GM19463 (cell line): Measurements from ENCODE around the gene KCNMA1.

Experiments
- ATAC-seq: cut with Tn5 transposase; IDR thresholded peaks from one replicate; pipeline ENCODE4 v1.9.1; 2021; ENCODE audit warnings: mild to moderate bottlenecking, moderate library complexity; ENCODE audit not compliant: unreplicated experiment

The KCNMA1 gene

DNA sequence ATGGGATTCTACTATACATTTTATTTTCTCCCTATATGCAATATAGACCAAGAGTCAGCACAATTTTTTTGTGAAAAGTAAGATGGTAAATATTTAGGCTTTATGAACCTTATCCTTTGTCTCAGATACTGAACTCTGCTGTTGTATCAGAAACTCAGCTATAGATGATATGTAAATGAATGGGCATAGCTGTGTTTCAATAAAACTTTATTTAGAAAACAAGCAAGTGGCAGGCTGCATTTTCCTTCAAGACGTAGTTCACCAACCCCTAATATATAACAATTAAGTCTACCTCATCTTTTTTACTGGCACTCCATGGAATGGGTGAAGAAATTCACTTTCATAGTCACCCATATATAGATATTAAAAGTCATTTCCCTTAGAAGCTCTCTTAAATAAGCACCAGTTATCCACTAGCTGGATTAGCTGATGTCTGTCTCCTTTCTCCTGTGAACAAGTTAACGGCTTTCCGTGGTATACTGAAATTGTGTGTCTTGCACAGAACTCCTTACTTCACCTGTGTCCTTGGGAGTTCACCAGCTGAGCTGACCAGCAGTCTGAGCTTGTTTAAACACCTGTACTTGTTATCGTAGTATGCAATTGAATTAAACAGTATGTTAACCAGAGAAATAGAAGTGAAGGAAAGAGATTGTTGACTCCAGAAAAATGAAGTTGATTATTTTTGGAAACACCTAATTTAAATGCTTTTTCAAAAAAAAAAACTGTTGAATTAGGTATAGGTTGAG lies 770.6 kb downstream of the KCNMA1 start:
- ATAC-seq, result no peak

DNA sequence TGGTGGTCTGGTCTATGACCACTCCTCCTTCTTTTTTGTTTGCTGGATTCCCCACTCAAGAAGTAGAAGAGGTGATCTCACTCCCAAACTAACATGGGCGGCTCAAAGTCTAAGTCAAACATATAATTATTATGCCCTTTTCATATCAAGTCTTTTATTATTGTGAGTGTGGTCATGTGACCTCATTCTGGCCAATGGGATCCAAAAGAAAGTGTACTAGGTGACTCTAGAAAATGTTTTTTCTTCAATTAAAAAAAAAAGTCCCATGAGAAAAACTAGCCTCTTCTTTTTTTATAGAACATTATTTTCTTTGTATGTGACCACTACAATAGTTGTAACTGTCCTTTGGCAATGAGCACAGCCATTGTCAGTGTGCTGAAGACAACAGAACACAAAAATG lies 772.7 kb downstream of the KCNMA1 start:
- no peak for ATAC-seq

DNA sequence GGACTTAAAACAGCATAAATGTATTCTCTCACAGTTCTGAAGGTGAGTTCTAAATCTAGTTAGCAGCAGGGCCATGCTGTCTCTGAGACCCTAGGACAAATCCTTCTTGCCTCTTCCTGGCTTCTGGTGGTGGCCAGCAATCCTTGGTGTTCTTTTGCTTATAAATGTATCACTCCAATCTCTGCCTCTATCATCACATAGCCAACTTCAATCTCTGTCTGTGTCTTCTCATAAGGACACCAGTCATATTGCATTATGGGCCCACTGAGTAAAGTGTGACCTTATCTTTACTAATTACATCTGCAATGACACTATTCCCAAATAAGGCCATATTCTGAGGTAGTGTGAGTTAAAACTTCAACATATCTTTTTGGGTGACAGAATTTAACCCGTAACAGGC lies 778.9 kb downstream of the KCNMA1 start:
- no peak for ATAC-seq

DNA sequence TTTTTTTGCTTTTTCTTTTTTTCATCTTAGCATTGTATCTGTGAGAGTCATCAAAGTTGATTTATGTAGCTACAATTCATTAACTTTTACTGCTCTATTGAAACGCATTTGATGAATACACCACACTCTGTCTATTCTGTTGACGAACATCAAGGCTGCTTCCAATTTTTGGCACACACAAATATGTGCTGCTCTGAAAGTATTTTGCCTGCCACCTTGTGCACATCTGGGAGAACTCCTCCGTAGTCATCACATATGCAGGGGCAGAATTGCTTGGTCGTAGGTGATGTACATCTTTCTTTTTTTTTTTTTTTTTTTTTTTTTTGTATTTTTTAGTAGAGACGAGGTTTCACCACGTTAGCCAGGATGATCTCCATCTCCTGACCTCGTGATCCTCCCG lies 796.8 kb downstream of the KCNMA1 start:
- no peak for ATAC-seq

DNA sequence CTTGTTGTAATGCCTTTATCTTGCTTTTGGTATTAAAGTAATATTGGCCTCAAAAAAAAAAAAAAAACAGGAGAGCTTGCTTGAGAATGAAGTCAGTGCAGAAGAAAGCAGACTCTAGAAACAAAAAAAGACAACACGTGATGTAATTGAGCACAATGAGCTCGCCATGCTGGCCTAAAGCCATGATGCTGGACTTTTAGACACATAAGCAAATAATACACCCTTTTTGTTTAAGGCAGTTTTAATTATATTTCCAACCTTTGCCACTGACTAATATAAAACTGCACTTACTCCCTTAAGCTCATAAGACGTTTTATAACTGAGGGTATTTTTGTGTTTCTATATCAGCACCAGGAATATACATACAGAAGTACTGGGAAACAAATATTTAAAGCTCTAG lies 798.3 kb downstream of the KCNMA1 start:
- ATAC-seq, result no peak

DNA sequence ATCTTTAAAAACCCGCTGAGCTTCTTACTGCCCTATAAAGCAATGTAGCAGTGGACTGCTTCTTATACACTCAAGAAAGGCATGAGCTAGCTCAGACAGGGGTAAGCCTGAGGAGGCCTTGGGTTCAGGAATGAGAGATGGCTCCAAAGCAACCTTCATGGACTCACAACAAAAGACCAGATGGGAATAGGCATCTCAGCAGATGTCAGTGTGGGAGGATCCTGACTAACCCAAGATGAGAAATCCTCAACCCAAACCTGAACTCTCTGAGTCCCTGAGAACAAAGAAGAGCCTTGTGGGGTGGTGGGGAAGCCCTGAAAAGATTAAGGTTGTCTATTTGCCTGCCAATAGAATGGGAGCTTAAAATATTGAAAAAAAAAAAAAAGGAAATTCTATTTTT lies 807.4 kb downstream of the KCNMA1 start:
- no peak for ATAC-seq

DNA sequence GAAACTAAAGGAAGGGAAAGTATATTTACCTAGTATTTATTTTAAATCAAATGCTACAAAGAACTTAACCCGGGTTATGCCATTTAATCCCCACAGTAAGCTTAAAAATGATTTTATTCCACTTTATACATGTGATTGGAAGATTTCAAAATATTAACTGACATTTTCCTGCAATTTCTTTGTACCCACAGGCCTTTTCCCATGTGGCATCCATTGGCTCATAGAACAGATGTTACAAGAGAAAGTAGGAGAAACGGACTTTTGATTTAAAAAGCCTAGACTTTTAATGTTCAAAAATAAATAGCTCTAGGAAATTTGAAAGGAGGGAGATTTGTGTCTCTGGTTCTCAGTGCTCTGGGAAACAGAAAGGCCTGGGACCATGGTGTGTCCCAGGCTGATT lies 807.9 kb downstream of the KCNMA1 start:
- ATAC-seq, result no peak
